Activated gamma-delta T cell treated with anti-CD3 and anti-CD28 coated beads, Interleukin-2, amount 50 U/mL, for 16 hours (primary cell): ENCODE results near the gene CASP9.
"Not testable (repeated sequence)": the region's sequence is repeated elsewhere in the genome, so short reads cannot be mapped to it uniquely, and the experiment has no call there.

Source experiments
- DNase-seq: peaks from one replicate; pipeline ENCODE4 v3.0.0-alpha.2; 2020; ENCODE audit warnings: low read depth

CASP9 gene

DNA sequence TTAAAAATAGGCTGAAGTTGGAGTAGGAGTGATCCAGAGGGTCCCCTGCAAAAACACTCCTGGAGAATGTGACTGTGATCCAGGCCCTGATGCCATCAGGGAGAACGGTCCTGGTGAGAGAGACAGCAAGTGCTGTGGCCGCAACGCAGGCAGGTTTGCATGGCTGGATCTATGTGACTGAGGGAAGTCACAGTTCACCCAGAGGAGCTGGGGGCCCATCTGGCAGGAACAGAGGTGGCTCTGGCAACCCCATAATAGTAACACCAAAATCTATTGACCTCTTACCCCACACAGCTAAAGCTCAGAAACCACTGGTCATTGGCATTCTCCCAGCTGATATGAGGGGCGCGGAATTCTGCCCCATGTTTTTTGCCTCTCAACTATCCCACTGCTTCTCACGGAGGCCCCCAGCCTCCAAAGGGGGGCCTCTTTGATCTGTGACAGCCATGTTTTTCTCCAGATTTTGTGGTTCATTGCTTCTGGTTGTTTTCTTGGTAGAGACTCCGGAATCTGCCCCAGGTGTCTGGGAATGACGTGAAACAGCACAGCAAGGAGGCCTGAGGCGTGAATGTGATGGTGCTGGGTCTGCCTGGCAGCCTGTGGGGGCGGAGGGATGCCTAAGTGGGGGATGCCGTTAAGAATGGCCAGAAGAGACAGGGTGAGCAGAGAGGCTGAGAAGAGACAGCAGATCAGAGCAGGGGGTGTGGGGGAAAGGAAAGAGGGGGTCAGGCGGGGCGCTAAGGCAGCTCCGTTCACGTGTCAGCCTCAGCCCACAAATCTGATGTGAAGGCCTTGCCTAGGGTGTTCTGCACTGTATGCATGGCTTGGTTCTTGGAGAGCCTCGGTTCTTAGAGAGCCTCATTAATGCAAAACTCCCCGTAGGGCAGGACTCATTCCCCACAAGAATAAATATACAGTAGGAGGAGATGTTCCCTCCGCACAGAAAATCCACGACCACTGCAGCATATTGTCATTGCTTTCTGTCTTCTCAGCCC is 23.5 kb downstream of the CASP9 start:
- no peak for DNase-seq

- DNase-seq, result no peak
These were observed 30.1 kb downstream of the CASP9 start for GRCh38 chr1:15493869-15494390.

GRCh38 chr1:15492596-15492995 is 31.4 kb downstream of the CASP9 start:
- DNase-seq, result no peak

DNA sequence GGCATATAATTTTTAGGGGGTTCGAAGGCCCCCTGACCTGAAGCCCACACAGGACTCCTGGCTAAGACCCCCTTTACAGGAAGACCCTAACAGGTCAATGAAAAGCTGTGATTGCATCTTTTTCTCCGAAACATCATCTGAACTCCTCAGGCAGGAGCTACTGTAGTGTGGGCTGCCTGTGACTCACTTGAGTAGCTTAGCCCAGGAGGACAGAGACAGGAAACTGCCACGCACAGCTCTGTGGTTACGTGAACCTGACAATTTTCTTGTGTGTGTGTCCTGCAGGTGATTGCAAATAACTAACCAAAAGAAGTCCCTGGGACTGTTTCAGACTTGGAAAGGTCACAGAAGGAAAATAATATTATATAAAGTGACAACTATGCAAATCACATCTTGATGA is 33.0 kb downstream of the CASP9 start:
- not testable (repeated sequence) for DNase-seq

DNA sequence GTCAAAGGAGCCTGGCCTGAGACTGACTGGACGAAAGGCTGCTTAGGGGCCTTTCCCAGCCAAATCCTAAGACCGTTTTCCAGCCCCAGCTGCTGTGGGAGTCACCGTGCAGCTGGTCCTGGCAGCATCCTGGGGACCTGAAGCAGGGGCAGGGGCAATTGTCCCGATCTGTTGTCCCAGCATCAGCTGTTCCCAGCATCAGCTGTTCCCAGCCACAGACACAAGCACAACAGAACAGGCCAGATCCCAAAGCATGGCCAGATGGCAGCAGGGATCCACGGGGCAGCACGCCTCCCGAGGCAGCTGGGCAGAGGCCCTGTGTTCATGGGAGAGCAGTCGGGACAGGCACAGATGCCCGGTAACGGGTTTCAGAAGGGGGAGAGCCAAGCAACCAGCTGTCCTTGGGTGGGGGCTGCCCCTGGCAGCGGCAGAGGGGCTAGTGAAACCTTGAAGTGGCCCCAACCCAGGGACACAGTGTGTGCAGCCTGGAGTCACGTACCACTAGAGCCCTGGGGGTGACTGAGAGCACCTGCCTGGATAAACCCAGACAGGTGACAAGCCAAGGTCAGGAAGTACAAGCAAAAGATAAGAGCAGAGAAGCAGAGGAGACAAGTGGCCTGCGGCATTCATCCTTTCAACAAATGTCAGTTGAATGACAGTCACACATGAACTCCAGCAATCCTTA is 34.8 kb downstream of the CASP9 start:
- no peak for DNase-seq

GRCh38 chr1:15488371-15488770 is 35.6 kb downstream of the CASP9 start:
- no peak for DNase-seq

DNA sequence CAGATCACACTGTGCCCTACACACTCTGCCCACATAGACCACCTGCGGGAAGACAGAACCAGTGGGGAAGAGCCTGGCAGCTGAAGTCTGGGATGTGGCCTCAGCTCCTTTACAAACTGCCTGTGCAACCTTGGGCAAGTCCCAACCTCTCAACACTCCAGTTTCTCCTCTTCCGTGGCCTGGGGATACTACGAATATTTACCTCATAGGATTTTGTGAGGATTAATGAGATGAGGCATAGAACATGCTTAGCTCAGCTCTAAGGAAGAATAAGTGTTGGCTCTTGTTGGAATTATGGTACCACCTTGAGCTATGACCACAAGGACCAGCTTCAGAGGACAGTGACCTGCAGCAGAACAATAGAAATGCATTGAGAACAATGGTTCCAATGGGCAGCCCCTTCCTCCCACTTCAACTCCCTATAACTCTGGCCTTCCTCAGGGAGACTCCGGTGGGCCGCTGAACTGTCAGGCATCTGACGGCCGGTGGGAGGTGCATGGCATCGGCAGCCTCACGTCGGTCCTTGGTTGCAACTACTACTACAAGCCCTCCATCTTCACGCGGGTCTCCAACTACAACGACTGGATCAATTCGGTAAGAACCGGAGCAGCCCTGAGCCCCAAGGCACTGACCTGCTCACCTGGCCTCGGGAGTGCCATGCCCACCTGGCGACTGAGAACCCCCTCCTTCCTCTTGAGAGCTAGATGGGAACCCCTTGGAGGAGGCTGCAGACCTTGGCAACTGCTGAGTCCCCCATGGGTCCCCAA is 37.0 kb downstream of the CASP9 start:
- DNase-seq, result not testable (repeated sequence)

DNA sequence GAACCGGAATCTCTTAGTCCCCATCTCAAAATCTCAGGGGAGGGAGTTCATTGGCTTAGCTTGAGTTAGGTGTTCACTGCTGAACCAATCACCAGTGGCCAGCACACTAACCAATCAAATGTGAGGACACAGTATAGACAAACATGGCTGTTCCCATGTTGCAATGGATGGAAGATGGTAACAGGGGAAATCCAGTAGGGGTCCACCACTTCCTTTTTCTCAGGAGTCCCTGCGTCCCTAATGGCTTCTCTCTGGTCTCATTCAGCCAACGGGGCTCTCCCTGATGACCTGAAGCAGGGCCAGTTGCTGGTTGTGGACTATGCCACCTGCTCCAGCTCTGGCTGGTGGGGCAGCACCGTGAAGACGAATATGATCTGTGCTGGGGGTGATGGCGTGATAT is 38.4 kb downstream of the CASP9 start:
- no peak for DNase-seq

DNA sequence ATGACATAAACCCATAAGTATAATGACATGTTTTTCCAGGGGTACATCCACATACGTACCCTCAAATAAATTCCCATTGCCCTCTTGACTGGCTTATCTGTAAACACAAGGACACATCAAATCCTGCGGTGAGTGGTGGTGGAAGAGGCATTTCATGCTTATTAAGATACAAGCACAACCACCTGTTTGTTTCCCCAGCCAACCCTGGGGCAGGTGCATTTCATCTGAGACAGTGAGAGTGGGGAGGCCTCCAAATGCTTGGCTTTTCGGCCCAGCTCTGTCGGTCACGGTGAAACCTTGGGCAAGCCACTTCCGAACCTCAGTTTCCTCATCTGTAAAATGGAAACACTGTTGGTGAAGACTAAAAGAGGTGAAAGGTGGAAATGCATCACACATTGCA is 39.6 kb downstream of the CASP9 start:
- not testable (repeated sequence) for DNase-seq

- DNase-seq, result no peak
These were observed 40.0 kb downstream of the CASP9 start for GRCh38 chr1:15483971-15484370.

DNA sequence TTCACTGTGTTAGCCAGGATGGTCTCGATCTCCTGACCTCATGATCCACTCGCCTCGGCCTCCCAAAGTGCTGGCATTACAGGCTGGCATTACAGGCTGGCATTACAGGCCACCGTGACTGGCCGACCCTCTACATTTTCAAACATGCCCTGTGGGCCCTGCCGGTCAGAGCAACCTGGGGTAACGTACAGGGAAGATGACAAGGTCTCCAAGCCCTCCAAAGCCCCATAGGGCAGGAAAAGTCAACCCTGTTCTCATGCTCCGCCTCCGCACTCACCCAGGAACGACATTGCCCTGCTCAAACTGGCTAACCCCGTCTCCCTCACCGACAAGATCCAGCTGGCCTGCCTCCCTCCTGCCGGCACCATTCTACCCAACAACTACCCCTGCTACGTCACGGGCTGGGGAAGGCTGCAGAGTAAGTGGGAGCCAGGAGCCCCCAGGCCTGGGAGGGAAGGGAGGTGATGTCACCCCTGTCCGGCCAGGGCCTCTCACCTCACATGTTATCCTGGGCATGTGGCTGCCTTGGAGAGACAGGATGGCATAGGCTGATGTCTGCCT is 41.0 kb downstream of the CASP9 start:
- DNase-seq, result not testable (repeated sequence)

- DNase-seq, result not testable (repeated sequence)
These were observed 41.6 kb downstream of the CASP9 start for GRCh38 chr1:15482455-15482854.

- no peak for DNase-seq
These were observed 44.2 kb downstream of the CASP9 start for GRCh38 chr1:15479654-15480347.

- DNase-seq, result no peak
These were observed 46.3 kb downstream of the CASP9 start for GRCh38 chr1:15477646-15478212.

GRCh38 chr1:15476927-15477326 is 47.1 kb downstream of the CASP9 start:
- no peak for DNase-seq

DNA sequence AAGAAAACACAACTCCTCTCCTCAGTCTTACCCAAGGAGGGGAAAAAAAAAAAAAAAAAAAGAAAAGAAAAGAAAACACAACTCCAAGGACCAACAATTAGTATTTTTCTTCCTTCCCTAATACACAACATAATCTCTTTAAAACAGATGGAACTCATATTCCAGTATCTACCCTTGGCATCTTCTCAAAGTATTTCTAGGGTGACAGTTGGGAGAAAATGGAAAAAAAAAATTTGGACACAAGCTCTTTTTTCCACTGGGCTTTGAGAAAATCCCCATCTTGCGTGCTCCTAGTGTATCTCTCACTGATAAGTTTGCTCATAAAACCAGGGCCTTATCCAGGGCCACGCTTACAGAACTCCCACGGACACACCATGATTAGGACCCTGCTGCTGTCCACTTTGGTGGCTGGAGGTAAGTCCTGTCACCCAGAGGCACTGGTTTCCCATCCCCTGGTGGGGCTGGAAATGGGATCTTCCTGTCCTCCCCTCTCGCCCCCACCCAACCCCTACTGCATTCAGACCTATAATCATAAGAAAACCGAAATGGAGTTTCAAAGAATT is 48.2 kb downstream of the CASP9 start, which contains the start of gene CELA2B:
Gene CELA2B, plus strand, starts transcription at position 353 of the 563 bp plus-strand sequence. Its CDS starts 22 bp downstream, at position 375.
- DNase-seq, result no peak

- no peak for DNase-seq
These were observed 51.4 kb downstream of the CASP9 start for GRCh38 chr1:15472587-15472986.

DNA sequence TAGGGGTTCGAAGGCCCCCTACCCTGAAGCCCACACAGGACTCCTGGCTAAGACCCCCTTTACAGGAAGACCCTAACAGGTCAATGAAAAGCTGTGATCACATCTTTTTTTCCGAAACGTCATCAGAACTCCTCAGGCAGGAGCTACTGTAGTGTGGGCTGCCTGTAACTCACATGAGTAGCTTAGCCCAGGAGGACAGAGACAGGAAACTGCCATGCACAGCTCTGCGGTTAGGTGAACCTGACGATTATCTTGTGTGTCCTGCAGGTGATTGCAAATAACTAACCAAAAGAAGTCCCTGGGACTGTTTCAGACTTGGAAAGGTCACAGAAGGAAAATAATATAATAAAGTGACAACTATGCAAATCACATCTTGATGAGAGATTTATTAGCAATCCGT is 52.3 kb downstream of the CASP9 start:
- not testable (repeated sequence) for DNase-seq

- DNase-seq, result not testable (repeated sequence)
These were observed 52.9 kb downstream of the CASP9 start for GRCh38 chr1:15471067-15471466.

DNA sequence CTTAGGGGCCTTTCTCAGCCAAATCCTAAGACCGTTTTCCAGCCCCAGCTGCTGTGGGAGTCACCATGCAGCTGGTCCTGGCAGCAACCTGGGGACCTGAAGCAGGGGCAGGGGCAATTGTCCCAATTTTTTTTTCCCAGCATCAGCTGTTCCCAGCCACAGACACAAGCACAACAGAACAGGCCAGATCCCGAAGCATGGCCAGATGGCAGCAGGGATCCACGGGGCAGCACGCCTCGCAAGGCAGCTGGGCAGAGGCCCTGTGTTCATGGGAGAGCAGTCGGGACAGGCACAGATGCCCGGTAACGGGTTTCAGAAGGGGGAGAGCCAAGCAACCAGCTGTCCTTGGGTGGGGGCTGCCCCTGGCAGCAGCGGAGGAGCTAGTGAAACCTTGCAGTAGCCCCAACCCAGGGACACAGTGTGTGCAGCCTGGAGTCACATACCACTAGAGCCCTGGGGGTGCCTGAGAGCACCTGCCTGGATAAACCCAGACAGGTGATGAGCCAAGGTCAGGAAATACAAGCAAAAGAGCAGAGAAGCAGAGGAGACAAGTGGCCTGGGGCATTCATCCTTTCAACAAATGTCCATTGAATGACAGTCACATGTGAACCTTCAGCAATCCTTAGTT is 54.1 kb downstream of the CASP9 start:
- not testable (repeated sequence) for DNase-seq
